Endothelial cell of umbilical vein (primary cell): Measurements from ENCODE around the gene SLC38A1. TPM values are rescaled to one million over a fixed set of nuclear protein-coding genes. Genes with fewer than 3 reads are reported as not detected.

Experiments
- BruUV-seq: library from RNA; stranded (reverse); fragments of 400-500 nt; replicated peaks from 2 replicates; lab custom pipeline; 2021; lab: Mats Ljungman, UMichigan
- CTCF ChIA-PET: fragments of 300-600, 350-600 bp; sonication (Branson Sonifier 250); formaldehyde crosslinking; loops from one replicate; lab custom pipeline; 2021; ENCODE audit warnings: antibody characterized with exemption, inconsistent platforms; lab: Charles Lee
- POLR2A ChIA-PET: fragments of 300-600, 350-600 bp; sonication (Branson Sonifier 250); formaldehyde crosslinking; loops from one replicate; lab custom pipeline; 2021; ENCODE audit warnings: antibody characterized with exemption, inconsistent platforms; lab: Charles Lee
- DNase-seq: peaks from one replicate; pipeline ENCODE4 v3.0.0-alpha.2; 2011; ENCODE audit warnings: low read depth, low spot score
- FAIRE-seq: peaks from 2 replicates; lab custom pipeline; 2011; peaks lifted over from hg19 to GRCh38; lab: Jason Lieb, UNC
- H2AFZ ChIP-seq: 2 replicates; pipeline ENCODE4 v1.6.0; 2012; ENCODE audit warnings: low read depth, low read length, control low read depth, inconsistent platforms
- H3K27ac ChIP-seq: 2 replicates; pipeline ENCODE4 v1.5.1; 2011; ENCODE audit warnings: low read depth, mild to moderate bottlenecking, control low read depth, low read length, moderate library complexity; ENCODE audit not compliant: insufficient read depth
- H3K27me3 ChIP-seq, 2 experiments: 2 replicates each; pipeline versions ENCODE4 v1.6.0 to v1.6.1; 2011; ENCODE audit warnings: low read length in 2 of 2, mixed read lengths in 1 of 2; ENCODE audit not compliant: control insufficient read depth in 2 of 2, insufficient read depth in 2 of 2
- H3K36me3 ChIP-seq, 2 experiments: 2 replicates in 1 of 2; 3 replicates in 1 of 2; pipeline ENCODE4 v1.5.1; 2011; ENCODE audit warnings: low read length in 2 of 2, mild to moderate bottlenecking in 1 of 2, moderate library complexity in 1 of 2; ENCODE audit not compliant: control insufficient read depth in 2 of 2, insufficient read depth in 2 of 2; ENCODE audit errors: extremely low read depth in 1 of 2
- H3K4me1 ChIP-seq: 3 replicates; pipeline ENCODE4 v1.5.1; 2011; ENCODE audit warnings: mild to moderate bottlenecking, low read length; ENCODE audit not compliant: control insufficient read depth, insufficient read depth; ENCODE audit errors: extremely low read depth
- H3K4me2 ChIP-seq: 2 replicates; pipeline ENCODE4 v1.6.1; 2011; ENCODE audit warnings: low read length, control low read depth, mixed read lengths; ENCODE audit not compliant: insufficient read depth
- H3K4me3 ChIP-seq, 3 experiments: fragments of 200-600 bp in 1 of 3; sonication (generic), shearing (Covaris generic) in 1 of 3; replicated peaks in 1 of 3; 2 replicates each; pipeline ENCODE4 v1.5.1; 2011 to 2016; ENCODE audit warnings: control low read depth in 3 of 3, low read length in 3 of 3, mild to moderate bottlenecking in 2 of 3, inconsistent platforms in 1 of 3, low read depth in 1 of 3, moderate library complexity in 1 of 3; ENCODE audit not compliant: insufficient read depth in 1 of 3
- H3K79me2 ChIP-seq: 2 replicates; pipeline ENCODE4 v1.6.0; 2012; ENCODE audit warnings: low read length, inconsistent platforms; ENCODE audit not compliant: control insufficient read depth, insufficient read depth
- H3K9ac ChIP-seq: replicated peaks from 2 replicates; pipeline ENCODE3; 2011; ENCODE audit warnings: low read length, control low read depth; ENCODE audit not compliant: insufficient read depth; ENCODE audit errors: extremely low read depth
- H3K9me1 ChIP-seq: replicated peaks from 3 replicates; pipeline ENCODE4 v1.6.0; 2011; ENCODE audit warnings: mild to moderate bottlenecking, low read length; ENCODE audit not compliant: control insufficient read depth, insufficient read depth; ENCODE audit errors: extremely low read depth
- H3K9me3 ChIP-seq: replicated peaks from 2 replicates; pipeline ENCODE4 v1.5.1; 2012; ENCODE audit warnings: low read length, inconsistent platforms; ENCODE audit not compliant: control insufficient read depth, insufficient read depth
- H4K20me1 ChIP-seq: replicated peaks from 2 replicates; pipeline ENCODE3; 2011; ENCODE audit warnings: mild to moderate bottlenecking, low read length; ENCODE audit not compliant: control insufficient read depth, insufficient read depth; ENCODE audit errors: extremely low read depth
- CTCF ChIP-seq, 2 donors: IDR thresholded peaks; 1 replicate in 1 of 2; 2 replicates in 1 of 2; pipeline ENCODE4 v1.5.1; 2011; ENCODE audit warnings: low read length in 2 of 2, mild to moderate bottlenecking in 2 of 2, moderate library complexity in 2 of 2, control low read depth in 1 of 2, inconsistent platforms in 1 of 2, low read depth in 1 of 2; ENCODE audit not compliant: insufficient read depth in 1 of 2; ENCODE audit errors: extremely low read depth in 1 of 2
- EZH2 ChIP-seq: IDR thresholded peaks from 2 replicates; pipeline ENCODE4 v1.6.1; 2012; ENCODE audit warnings: borderline replicate concordance, low read depth, mild to moderate bottlenecking, moderate library complexity, low read length, inconsistent platforms; ENCODE audit not compliant: severe bottlenecking
- FOS ChIP-seq: IDR thresholded peaks from 2 replicates; pipeline ENCODE4 v1.6.1; 2011; ENCODE audit warnings: mild to moderate bottlenecking, low read length, moderate library complexity, borderline replicate concordance; ENCODE audit not compliant: insufficient read depth
- GATA2 ChIP-seq: IDR thresholded peaks from 2 replicates; pipeline ENCODE4 v1.7.0; 2011; ENCODE audit warnings: low read depth, mild to moderate bottlenecking, moderate library complexity, mixed read lengths, low read length; ENCODE audit not compliant: insufficient read length, insufficient read depth
- JUN ChIP-seq: IDR thresholded peaks from 2 replicates; pipeline ENCODE4 v1.6.1; 2011; ENCODE audit warnings: borderline replicate concordance, low read depth; ENCODE audit not compliant: insufficient read length, insufficient read depth
- MYC ChIP-seq: IDR thresholded peaks from one replicate; pipeline ENCODE4 v1.6.1; 2011; ENCODE audit warnings: mild to moderate bottlenecking, low read depth, low read length
- POLR2A ChIP-seq: IDR thresholded peaks from 2 replicates; pipeline ENCODE4 v1.6.1; 2012; ENCODE audit warnings: low read depth, mild to moderate bottlenecking, control low read depth, low read length
- POLR2AphosphoS5 ChIP-seq: IDR thresholded peaks from 2 replicates; pipeline ENCODE4 v1.6.1; 2012; ENCODE audit warnings: low read depth, mild to moderate bottlenecking, control low read depth, low read length, moderate library complexity; ENCODE audit not compliant: insufficient read depth
- dilution Hi-C: fragments of 300-500 bp; cut with MboI; formaldehyde crosslinking; loops from one replicate; pipeline ENCODE4 v1.15.0; 2019; ENCODE audit warnings: low sequenced_read_pairs; ENCODE audit not compliant: extremely low pct_ligation_motif_present
- intact Hi-C: fragments of 100-400 bp; cut with micrococcal nuclease; formaldehyde crosslinking; loops from one replicate; pipeline ENCODE4 v1.10.0; 2022
- polyA plus RNA-seq, 4 experiments: library from polyadenylated mRNA; depleted of rRNA in 3 of 4; stranded (reverse) in 3 of 4; unstranded in 1 of 4; fragments of >200 nt; gene quantifications; 2 replicates each; pipeline versions ENCODE4 v1.2.1 to v1.2.3, GENCODE V29; 2011 to 2012; ENCODE audit warnings: missing spikeins in 1 of 4
- total RNA-seq: library from RNA; stranded (reverse); gene quantifications from 2 replicates; pipeline ENCODE4 v1.2.3, GENCODE V29; 2021
- TF ChIP-seq, protein P1 (sequence below): IDR thresholded peaks from 2 replicates; pipeline ENCODE4 v1.6.1; 2011; ENCODE audit not compliant: insufficient read depth, insufficient read length

Gene SLC38A1
- total and polyA plus RNA-seq, 2 donors (not counting 3 experiments of a cell fraction or from before 2014, with no cell fraction given) = 23.6 to 86.4 TPM

DNA sequence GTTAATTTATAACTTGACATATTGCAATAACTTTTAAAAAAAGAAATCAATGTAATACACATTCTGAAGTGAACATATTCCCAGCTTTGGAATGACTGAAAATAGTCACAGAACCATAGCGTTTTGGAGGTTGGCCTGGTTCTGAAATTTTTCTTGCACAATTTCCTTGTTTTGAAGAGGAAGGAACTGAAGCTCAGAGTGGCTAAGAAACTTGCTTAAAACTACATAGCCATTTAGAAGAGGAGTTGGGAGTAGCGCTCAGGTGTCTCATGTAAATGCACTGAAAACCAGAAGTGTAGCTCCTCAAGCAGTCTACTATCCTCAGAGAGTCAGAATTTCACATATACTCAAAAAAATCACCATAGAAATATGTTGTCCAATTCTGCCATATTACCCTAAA lies 41.2 kb downstream of the SLC38A1 start:
- H3K27me3 ChIP-seq = no peaks in the 10 kb centered on the region
- no peak overlapping the region for H3K9ac ChIP-seq
- H4K20me1 ChIP-seq = no peaks in the 10 kb centered on the region
- CTCF ChIA-PET = interaction anchor here (0.6 kb wide), 1 partner anchor 10 kb away, joined by 3 read pairs; no protein-coding TSS in a partner anchor
- peaks cover 53% of the 10 kb centered on the region for H3K79me2 ChIP-seq
- H3K4me3 ChIP-seq = no peak overlapping the region
- no peaks in the 10 kb centered on the region for H3K9me3 ChIP-seq
- DNase-seq (no peak), FAIRE-seq (peak; percentile 15)
- peaks cover 0 to 12% of the 10 kb centered on the region in 2 experiments for H3K36me3 ChIP-seq
- POLR2A ChIA-PET = no interaction called here
- no peak overlapping the region for H2AFZ ChIP-seq
- no peaks in the 10 kb centered on the region for H3K9me1 ChIP-seq
- H3K4me1 ChIP-seq = peaks cover 11% of the 10 kb centered on the region
- TF ChIP-seq POLR2A (no peak), JUN (no peak), FOS (no peak), CTCF (IDR thresholded peaks at IDR 0.05; ENCODE audit: extremely low read depth in 1 of 2, insufficient read depth in 1 of 2, low read depth in 1 of 2, low read length in 2 of 2) (no peak), EZH2 (no peak), GATA2 (no peak), MYC (no peak), POLR2AphosphoS5 (no peak)
- TF ChIP-seq, protein P1, sequence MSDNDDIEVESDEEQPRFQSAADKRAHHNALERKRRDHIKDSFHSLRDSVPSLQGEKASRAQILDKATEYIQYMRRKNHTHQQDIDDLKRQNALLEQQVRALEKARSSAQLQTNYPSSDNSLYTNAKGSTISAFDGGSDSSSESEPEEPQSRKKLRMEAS = no peak
- H3K27ac ChIP-seq = no peak overlapping the region
- intact Hi-C loops = no loop called here
- dilution Hi-C loops = no loop called here
- BruUV-seq = no TSS peak
- no peak overlapping the region for H3K4me2 ChIP-seq
